Measurements from ENCODE around the gene TMEM179.
"Not testable (repeated sequence)": the region's sequence is repeated elsewhere in the genome, so short reads cannot be mapped to it uniquely, and the experiment has no call there.

Gene TMEM179

DNA sequence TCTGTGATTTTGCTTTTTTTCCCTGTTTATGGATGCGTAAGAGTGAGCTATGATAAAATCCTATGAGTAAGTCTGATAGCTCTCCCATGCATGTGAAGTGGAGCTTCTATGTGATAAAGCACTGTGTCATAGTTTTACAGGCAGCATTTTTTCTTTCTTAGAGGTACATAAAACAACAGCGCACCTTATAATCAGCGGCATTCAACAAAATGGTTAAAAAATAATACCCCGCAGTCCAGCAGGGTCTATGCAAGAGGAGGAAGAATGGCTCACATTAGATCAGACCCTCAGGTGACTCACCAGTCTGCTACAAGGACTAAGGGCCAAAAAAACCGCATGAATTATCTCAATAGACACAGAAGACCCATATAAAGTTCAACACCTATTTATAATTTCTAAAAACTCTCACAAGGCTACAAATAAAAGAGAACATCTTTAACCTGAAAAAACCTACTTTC lies 33.0 kb upstream of the TMEM179 start:
- DNase-seq = no peak

DNA sequence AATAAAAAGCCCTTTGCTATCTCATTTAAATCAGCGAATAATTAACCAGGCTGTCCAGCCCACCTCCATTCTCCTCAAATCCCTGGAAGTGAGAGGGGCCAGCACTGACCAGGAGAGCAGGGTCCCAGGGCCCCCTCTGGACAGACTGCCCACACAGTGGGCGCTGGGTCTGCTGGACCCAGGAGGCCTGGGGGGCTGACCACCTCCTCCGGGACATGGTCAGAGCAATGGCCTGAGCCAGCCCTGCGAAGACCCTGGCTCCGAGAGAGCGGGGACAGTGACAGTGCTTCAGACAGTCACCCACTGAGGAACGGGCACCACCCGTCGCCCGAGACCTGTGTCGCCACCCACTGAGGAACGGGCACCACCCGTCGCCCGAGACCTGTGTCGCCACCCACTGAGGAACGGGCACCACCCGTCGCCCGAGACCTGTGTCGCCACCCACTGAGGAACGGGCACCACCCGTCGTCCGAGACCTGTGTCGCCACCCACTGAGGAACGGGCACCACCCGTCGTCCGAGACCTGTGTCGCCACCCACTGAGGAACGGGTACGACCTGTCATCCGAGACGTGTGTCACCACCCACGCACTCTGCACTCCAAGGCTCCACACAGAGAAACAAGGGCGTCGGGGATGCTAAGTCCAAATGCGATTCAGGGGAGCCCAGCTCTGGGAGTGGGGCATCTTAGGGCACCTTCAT lies 32.4 kb upstream of the TMEM179 start:
- not testable (repeated sequence) for DNase-seq

DNA sequence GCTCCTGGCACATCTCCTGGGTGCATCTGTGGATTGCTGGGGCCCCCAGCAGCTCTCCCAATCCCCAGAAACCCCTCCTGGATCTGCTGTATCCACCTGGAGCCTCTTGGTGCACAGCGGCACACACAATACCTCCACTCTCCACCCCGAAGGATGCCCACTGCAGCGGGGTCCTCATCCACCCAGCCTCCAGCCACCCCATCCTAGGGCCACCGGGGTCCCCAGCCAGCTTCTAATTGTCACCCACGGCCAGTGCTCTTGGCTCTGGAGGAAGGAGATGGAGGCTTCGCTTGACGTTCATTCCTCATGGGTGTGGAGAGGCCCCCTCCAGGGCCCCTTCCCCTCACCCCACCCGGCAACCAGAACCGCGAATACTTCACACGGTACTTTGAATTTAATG lies 31.6 kb upstream of the TMEM179 start:
- DNase-seq = no peak

DNA sequence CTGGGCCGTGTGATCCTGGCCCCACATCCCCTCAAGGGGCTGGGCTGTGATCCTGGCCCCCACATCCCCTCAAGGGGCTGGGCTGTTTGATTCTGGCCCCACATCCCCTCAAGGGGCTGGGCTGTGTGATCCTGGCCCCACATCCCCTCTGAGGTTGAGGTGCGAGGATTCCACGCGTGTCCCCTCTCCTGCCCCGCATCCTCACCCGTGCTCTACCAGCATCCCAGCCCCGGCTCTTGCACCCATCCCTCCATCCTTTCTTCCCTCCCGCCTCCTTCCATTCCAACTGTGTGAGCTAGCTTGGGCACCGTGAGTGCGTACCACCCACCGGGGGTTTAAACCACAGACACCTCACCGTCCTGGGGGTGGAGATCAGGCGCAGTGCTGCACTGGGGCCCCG lies 31.1 kb upstream of the TMEM179 start:
- no peak for DNase-seq

DNA sequence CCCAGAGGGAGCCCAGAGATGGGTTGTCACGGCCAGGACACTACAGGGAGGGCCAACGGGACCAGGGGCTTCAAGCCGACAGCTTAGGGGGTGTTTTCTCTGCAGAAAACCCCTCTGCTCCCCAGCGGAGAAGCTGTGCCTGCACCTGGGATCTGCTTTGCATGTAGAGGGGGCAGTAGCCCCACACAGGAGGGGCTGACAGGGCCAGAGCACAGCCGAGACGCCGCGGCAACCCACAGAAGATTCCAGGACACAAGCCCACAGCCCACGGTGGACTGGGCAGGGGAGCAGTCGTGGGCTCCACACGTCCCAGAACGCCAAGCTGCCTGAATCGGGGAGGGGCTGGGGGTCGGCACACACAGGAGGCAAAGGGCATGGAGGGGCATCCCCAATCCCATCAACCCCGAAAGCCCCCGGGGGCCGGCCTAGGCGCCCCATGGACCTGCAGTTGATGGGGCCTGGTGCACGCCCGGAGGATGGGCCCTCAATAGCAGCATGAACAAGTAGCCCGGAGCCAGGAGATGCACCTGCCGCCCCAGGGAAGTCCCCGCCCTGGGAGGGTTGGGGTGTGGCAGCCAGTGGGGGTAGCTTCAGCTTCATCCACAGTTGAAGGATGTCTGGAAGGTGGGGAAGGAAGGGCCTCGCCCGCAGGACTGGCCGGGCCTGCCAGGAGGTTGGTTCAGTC lies 30.5 kb upstream of the TMEM179 start:
- no peak for DNase-seq

DNA sequence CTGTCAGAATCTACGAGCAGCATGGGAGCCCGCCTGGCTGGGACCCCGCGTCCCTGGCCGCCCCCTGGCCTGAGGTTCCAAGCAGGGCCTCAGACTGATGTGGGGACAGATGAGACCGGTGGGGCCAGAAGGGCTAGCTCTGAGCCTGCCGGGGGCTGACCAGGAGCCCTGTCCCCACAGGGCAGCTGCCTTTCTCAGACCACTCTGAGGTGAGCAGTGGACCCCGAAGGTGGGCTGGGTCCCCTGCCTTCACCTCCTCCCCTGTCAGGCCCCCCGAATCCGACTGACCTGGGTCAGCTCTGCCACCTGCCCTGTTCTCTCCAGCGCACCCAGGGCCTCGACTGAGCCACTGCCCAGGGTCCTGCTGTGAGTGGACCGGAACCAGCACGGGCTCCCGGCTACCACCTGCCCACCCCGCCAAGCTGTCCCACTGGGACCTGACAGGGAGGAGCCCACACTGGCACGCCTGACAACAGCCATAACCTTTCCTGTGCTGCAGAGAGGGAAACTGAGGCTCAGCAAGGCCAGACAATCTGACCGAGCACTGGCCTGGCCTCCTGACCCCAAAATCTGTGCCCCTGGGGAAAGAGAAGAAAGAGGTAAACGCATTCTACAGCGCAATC lies 29.7 kb upstream of the TMEM179 start:
- DNase-seq = no peak

DNA sequence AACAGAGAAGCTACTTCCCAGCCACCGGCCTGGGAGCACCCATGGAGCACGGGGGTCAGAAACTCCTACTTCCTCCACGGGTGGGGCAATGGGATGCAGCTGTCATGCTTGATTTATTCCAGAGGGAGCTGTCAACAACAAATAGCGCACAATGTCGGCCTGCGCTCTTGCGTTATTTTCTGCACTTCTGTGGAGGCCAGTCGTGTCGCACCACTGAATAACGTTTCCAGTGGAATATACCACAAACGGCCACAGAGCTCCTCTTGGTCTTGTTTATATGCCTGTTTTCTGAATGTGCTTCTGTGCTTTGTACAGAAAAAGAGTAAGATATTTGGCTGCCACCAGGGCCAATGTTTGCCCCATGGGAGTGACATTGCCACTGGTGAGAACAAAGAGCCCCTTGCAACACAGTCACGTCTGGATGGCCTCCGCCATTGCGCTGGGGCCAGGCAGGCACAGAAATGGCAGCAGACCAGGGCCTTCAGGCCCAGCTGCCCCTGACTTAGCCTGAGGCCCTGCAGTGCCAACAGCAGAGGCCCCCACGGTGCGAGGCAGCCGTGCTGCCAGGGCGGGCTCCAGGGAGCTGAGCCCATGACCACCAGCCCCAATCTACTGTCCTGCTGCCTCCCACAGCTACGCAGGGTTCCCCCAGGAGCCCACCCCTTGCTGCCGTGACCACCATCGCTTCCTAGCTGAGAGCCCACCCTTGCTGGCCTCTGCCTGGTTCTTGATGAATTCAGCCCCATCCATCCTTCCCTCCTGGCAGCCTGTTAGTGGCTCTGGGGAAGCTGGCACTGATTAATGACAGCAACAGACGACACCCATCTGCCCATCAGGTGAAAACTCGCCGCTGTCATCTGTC lies 28.9 kb upstream of the TMEM179 start:
- peak; percentile 73 for DNase-seq

DNA sequence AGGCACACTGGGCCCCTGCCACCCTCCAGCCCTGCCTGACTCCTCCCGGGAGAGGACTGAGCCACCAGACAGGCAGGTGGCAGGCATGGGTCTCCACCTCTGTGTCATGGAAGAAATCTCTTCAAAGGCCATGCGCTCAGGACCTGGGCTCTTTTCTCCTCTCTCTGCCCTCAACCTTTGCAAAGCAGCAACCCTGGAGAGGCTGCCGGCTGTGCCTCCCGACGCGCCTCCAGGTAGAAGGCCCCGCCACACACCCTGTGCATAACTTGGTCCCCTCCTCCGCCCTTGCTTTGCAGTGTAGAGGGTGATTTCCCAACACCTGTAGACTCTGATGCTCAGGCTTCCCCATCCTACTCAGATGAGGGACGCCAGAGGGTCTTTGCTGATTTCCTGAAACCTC lies 28.2 kb upstream of the TMEM179 start:
- DNase-seq = no peak

DNA sequence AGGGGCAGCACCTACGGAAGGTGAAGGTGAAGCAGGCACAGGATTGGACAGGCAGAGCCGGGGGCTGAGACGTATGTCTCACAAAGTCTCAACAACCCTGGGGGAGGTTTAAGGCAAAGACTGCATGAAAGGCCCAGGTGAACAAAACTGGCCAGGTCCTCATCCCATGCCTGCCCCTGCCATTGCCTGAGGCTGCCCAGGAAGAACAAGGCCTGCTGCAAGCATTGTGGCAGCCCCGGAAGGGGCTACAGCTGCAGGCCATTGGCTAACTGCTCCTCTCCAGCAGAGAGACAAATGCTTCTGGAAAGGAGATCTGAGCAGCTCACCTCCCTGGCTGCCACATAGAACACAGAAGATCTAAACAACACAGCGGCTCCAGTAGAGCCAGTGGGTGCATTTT lies 20.4 kb upstream of the TMEM179 start:
- no peak for DNase-seq

DNA sequence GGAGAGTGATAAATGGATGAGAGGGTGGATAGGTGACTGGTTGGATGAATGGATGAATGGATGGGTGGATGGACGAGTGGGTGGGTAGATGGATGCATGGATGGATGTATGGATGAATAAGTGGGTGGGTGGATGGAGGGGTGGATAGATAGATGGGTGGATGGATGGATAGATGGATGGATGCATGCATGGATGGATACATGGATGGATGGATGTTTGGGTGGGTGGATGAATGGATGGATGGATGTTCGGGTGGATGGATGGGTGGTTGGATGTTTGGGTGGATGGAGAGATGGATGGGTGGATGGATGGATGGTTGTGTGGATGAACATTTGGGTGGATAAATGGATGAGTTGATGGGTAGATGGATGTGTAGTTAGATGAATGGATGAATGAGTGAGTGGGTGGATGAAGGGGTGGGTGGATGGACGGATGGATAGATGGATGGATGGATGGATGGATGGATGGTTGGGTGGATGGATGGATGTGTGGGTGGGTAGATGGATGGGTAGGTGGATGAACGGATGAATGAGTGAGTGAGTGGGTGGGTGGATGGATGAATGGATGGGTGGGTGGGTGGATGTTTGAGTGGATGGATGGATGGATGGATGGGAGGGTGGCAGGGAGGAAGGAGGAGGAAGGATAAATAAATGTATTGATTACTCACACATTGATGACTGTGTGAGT lies 9.7 kb upstream of the TMEM179 start:
- DNase-seq = no peak

DNA sequence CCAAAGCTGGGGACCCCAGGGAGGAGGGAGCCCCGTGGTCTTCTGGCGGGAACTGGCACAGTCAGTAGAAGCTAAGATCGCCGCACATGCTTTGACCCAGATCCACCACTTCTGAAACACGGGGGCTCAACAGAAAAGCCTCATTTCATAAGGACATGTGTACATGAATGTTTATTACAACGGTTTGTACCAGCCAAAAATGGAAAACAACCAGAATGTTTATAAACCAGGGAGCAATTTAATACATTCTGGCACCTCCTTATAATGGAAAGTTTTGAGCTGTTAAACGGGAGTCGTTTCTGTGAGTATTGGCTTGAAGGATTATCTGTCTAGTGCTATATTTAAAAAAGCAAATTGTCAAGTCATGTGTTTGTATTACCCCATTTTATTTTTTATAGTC lies 7.3 kb upstream of the TMEM179 start:
- no peak for DNase-seq

DNA sequence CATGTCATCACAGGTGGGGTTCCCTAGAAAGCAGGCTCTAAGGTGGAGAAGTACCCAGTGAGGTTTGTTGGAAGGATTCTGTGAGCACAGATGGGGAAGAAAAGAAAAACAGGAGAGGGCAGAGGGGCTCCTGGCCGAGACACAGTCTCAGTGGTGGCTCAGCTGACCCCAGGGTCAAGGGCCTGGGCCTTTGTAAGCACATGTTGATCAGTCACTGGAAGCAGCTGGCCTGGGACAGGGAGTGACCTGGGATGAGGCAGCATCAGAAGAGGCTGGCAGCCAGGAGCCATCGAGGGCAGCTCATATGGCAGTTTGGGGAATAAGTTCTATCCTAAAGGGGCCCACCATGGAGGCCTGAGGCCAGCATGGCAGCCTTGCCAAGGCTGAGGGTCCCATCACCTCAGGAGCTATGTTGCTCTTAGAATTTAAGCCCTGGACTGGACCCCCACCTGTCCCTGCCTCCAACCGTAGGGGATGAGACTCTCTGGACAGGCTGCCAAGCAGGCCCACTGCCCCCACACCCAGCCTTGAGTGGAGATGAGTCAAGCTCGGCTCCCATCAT lies 6.3 kb upstream of the TMEM179 start:
- DNase-seq = no peak

DNA sequence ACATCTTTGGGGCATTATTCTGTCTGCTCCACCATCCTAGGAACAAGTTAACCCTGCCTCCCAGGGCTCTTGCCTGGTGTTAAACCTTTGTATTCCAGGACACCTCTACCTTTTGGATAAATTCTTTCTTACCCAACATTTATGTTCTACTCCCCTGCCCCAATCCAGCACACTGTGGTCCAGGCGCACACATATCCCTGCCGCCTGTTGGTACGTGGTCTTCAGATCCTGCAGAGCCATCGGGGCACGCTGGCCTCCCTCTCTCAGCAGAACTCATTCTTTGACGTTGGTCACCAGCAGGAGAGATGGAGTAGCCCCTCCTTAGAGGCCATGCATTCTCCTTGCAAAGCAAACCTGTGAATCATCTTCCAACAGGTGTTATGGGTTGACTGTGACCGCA lies 5.1 kb upstream of the TMEM179 start:
- no peak for DNase-seq

DNA sequence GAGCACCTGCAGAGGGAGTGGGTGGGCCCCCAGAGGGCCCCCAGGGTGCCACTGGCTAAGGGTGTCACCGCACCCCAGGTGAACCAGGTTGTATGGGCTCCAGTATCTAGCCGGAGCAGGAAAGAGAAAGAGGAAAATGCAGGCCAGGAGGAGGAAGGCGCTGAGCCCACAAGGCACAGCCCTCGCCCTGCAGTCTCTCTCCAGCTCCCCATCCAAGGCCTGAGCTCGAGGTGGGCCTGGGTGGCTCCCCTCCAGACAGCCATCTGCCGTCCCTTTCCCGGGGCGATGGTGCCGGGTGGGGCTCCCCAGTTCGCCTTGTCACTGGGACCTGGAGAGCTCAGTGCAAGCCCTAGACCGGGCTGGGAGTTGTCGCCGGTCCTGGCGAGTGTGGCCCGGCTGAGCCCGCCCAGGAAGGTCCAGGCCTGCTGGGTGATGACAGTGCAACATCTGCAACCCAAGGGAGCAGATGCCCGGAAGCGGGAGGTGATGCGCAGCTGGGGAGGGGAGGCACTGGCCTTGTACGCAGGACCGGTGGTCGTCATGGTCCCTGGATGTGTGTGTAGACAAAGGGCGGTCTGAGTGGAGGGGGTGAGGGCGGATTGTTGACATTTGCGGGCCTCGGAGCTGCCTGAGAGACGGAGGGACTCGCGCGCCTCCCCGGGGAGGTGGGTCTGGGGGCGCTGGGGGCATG lies 716 bp downstream of the TMEM179 start:
- DNase-seq = no peak

DNA sequence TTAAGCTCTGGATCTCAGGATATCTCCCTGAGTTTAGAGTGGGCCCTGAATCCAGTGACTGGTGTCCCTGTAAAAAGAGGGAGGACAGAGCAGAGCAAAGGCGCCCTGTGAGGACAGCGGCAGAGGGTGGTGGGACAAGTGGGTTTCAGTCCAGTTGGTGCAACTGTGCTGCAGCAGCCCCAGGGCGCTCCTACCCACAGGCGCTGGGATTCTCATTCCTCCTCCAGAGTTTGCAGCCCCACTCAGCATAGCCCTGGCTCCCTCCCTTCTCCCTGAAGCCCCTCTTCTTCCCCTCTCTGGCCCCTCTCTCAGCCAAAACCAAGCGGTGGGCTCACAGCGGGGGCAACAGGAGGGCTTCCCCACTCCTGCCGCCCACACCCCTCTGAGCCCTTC lies 1.6 kb downstream of the TMEM179 start:
- DNase-seq = no peak

DNA sequence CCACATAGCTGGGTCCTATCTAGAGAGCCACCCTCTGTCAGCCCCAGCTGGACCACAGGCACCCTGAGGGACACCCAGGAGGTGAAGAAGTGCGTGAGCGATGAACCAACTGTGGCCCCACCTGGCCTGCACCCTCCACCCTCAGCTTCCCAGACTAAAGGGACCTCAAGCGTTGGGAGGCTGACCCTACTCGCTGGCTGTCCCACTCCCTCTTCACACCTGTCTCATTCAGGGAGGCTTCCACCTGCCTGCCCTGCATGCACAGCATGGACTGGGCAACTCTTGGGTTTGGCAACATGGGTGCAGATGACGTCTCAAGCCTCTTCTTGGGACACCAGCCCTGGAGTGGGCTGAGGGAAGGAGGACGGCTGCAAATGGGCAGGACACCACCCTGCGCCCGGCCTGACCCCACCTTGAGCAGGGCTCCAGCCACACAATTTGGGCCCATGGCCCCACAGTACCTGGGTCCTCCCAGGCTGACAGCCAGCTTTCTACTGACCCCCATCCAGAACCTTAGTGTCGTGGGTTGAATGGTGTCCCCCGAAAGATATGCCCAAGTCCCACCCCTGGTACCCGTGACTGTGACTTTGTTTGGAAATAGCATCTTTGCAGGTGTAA lies 2.1 kb downstream of the TMEM179 start:
- DNase-seq = no peak

DNA sequence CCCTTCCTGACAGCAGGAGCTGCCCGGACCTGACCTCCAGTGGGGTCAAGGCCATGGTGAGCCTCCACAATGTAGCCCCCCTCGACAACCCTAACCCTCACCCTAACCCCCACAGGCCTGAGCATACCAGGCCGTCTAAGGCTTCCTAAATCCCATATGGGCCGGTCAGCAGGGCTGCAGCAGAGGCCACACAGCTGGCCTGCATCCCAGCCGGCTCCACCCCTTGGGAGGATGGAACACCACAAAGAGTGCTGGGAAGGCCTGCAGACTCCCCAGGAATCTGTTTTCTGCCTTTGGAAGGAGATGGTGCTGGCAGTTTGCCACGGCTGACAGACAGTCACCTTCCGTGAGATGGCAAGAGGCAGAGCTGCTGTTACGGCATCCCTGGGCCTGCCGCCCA lies 2.8 kb downstream of the TMEM179 start:
- DNase-seq = no peak

DNA sequence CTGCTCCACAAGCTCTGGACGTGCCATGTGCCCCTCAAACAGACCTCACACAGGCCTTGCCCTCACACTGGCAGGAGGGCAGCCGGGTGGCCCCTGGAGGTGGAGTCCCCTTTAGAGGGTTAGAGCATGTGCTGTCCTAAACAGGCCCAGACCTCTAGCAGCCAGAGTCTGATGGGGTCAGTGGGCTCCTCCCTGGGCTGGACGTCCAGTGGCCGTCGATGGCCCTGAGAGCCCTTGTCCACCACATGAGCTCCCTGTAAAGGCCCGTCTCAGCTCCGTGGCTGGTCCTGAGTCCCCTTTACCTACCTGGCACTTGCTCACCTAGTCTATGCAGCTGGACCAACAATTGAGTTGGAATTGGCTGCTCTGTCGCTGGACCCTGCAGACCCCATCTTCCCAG lies 3.8 kb downstream of the TMEM179 start:
- DNase-seq = no peak

DNA sequence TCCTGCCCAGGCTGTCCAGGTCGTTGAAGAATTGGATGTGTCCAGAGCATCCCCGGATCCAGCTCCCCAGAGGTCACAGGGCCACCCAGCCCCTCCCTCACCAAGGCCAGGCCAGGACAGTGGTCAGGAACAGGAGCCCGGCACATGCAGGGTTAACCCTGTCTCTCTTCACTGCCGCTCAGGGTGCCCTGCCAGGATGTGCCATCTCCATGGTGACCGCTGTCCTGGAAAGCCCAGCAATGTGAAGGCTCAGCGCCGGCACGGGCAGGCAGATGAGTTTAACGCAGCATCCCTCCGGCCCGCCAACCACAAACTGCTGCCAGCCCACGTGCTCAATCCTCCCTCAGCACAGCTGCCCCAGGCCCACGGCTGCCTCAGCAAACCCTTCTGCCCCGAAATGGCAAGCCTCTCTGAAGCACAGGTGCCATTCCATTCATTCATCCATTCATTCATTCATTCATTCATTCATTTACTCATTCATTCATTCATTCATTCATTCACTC lies 4.4 kb downstream of the TMEM179 start:
- peak; percentile 59 for DNase-seq

DNA sequence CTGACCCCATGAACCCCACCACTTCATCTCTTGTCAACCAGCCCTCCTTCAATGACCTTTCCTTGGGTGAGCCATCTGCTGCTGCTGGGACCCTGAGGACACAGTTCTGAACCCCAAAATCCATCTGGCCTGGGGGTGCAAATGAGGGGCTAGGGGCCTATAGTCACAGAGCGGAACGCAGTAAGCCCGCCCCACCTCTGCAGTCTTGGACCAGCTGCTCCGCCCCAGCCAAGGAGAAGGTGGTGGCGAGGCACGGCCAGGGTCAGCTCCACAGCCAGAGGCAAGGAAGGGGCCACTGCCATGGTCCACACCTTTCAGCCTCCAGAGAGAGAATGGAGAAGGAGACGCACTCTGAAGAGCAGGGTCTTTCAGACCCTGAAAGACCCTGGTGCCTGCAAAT lies 5.1 kb downstream of the TMEM179 start:
- no peak for DNase-seq

DNA sequence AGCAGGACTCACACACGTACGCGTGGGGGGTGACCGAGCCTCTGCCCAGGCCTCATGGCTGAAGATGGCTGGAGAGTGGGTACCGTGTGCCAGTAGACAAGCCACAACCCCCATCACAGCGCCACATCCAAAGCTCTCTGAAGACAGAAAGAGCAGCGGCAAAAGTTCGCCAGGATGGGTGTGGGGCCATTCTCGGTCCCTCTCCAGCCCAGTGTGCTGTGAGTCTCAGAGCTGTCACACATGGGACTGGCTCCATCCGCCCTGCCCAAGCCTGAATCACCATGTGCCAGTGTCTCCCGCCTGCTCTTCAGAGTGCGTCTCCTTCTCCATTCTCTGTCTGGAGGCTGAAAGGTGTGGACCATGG lies 5.7 kb downstream of the TMEM179 start:
- no peak for DNase-seq

Data from midbrain (tissue), 1 donor.